Neural progenitor cell (in vitro differentiated cells): ENCODE results near the gene MRAP.

ENCODE experiments used
- CTCF ChIP-seq: fragments of 200-600 bp; sonication (generic); IDR thresholded peaks from 2 replicates; pipeline ENCODE4 v1.5.1; 2017; ENCODE audit warnings: antibody characterized with exemption, mild to moderate bottlenecking
- EZH2 ChIP-seq: fragments of 200-600 bp; sonication (generic); IDR thresholded peaks from 2 replicates; pipeline ENCODE4 v1.6.1; 2017; ENCODE audit warnings: antibody characterized with exemption, mild to moderate bottlenecking, moderate library complexity

DNA sequence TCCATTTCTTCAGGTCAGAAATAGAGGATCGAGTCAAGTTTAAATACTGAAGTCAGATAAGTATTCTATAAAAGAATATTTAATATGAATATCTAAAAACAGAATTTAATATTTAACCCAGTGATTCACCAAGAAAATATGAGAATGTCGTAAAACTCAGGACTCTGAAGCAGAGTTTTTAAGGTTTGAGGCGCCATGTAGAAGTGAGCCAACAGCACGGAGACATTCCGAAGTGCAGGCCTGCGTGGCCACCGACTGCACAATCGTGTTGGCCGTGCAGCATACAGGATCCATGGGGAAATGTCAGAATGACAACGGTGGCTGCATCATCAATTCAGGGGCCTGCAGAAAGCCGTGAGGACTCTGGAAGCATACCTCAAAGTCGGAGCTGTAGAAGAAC, 23.4 kb downstream of the MRAP start:
- TF ChIP-seq CTCF (no peak), EZH2 (no peak)
